Neutrophil (primary cell): ENCODE results near the gene CCBE1.

Experiments
- H3K27ac ChIP-seq: fragments of 200-600 bp; sonication (generic); 2 replicates; pipeline ENCODE4 v1.5.1; 2016; ENCODE audit warnings: mild to moderate bottlenecking, moderate library complexity
- H3K27me3 ChIP-seq: fragments of 200-600 bp; sonication (generic); 2 replicates; pipeline ENCODE4 v1.6.0; 2016; ENCODE audit warnings: mild to moderate bottlenecking
- H3K36me3 ChIP-seq: fragments of 200-600 bp; sonication (generic); 2 replicates; pipeline ENCODE4 v1.5.1; 2017
- H3K4me1 ChIP-seq, 2 experiments: fragments of 200-600 bp in 1 of 2; sonication (generic) in 1 of 2; 1 replicate in 1 of 2; 2 replicates in 1 of 2; pipeline versions ENCODE4 v1.5.1 to v1.6.1; 2013 to 2016; ENCODE audit warnings: low read depth in 1 of 2, low read length in 1 of 2, mild to moderate bottlenecking in 1 of 2, moderate library complexity in 1 of 2; ENCODE audit not compliant: control insufficient read depth in 1 of 2, insufficient read depth in 1 of 2
- H3K4me3 ChIP-seq, 2 experiments: fragments of 200-600 bp in 1 of 2; sonication (generic) in 1 of 2; 1 replicate in 1 of 2; 2 replicates in 1 of 2; pipeline ENCODE4 v1.5.1; 2013 to 2016; ENCODE audit warnings: low read depth in 1 of 2, low read length in 1 of 2, mild to moderate bottlenecking in 1 of 2, moderate library complexity in 1 of 2
- H3K9me3 ChIP-seq: fragments of 200-600 bp; sonication (generic); 2 replicates; pipeline ENCODE4 v1.5.1; 2016
- TF ChIP-seq, protein P1 (sequence below): fragments of 200-600 bp; sonication (generic); IDR thresholded peaks from 2 replicates; pipeline ENCODE4 v1.5.1; 2016; ENCODE audit warnings: antibody characterized with exemption

CCBE1 gene

DNA sequence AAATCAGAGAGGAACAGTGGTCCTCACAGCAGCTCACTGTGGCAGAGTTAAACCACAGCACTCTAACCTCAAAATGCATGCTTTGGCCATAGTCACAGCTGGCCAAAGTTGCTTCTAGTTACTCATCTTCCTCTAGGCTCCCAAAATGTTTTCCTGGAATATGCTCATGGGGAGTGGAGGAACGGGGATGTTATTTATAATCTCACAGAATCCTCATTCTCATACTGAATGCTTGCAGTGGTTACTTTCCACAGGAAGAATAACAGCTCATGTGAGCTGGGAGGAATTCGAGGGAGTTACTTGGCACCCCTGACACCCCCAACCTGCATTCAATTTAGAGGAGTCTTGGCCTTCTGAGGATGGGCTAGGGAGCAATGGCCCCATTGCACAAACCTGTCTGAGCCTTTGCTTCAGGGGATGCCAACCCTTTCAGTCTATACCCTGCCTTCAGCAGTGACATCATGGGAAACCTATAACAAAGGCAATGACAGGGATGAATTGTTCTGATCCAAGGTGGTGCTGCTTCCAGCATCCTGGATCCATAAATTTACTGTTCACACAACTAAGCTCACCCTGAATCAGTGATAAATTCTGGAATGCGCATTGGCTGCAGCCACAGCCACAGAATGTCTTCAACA lies 22.4 kb upstream of the CCBE1 start:
- Histone ChIP-seq H3K4me1 (no peaks in the 10 kb centered on the region), H3K27ac (no peak overlapping the region), H3K27me3 (peaks cover 9% of the 10 kb centered on the region), H3K9me3 (no peaks in the 10 kb centered on the region), H3K4me3 (no peak overlapping the region), H3K36me3 (no peaks in the 10 kb centered on the region)
- TF ChIP-seq, protein P1, sequence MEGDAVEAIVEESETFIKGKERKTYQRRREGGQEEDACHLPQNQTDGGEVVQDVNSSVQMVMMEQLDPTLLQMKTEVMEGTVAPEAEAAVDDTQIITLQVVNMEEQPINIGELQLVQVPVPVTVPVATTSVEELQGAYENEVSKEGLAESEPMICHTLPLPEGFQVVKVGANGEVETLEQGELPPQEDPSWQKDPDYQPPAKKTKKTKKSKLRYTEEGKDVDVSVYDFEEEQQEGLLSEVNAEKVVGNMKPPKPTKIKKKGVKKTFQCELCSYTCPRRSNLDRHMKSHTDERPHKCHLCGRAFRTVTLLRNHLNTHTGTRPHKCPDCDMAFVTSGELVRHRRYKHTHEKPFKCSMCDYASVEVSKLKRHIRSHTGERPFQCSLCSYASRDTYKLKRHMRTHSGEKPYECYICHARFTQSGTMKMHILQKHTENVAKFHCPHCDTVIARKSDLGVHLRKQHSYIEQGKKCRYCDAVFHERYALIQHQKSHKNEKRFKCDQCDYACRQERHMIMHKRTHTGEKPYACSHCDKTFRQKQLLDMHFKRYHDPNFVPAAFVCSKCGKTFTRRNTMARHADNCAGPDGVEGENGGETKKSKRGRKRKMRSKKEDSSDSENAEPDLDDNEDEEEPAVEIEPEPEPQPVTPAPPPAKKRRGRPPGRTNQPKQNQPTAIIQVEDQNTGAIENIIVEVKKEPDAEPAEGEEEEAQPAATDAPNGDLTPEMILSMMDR, result no peak

- TF ChIP-seq, protein P1, result no peak
- Histone ChIP-seq H3K4me1 (no peaks in the 10 kb centered on the region), H3K4me3 (no peak overlapping the region), H3K36me3 (no peaks in the 10 kb centered on the region), H3K27ac (no peak overlapping the region), H3K27me3 (peaks cover 9% of the 10 kb centered on the region), H3K9me3 (no peaks in the 10 kb centered on the region)
These were observed 21.4 kb upstream of the CCBE1 start for GRCh38 chr18:59718464-59719157.

DNA sequence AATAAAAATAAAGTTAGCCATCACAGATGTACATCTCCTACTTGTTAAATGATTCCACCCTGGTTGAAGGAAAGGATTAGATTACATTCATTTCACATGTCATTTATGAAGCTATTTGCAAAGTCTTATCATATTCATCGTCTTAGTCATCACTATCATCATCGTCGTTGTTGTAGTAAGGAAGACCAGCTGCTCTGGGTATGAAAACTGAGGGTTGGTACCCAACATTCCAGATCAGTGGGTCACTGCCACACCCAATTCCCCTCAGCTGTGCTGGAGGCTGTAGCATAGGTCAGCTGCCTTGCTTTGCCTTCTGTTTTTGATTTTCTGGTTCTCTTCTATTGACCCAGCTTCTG lies 20.9 kb upstream of the CCBE1 start:
- H3K9me3 ChIP-seq, result no peaks in the 10 kb centered on the region
- no peaks in the 10 kb centered on the region for H3K4me1 ChIP-seq
- TF ChIP-seq, protein P1, result no peak
- H3K4me3 ChIP-seq, result no peak overlapping the region
- H3K27ac ChIP-seq, result no peak overlapping the region
- H3K27me3 ChIP-seq, result peaks cover 9% of the 10 kb centered on the region
- no peaks in the 10 kb centered on the region for H3K36me3 ChIP-seq

GRCh38 chr18:59717291-59717690 lies 20.1 kb upstream of the CCBE1 start:
- no peak overlapping the region for H3K27ac ChIP-seq
- H3K4me1 ChIP-seq, result no peaks in the 10 kb centered on the region

GRCh38 chr18:59715966-59716369 lies 18.7 kb upstream of the CCBE1 start:
- Histone ChIP-seq H3K36me3 (no peaks in the 10 kb centered on the region), H3K27ac (no peak overlapping the region), H3K4me3 (no peak overlapping the region), H3K4me1 (no peaks in the 10 kb centered on the region), H3K9me3 (no peaks in the 10 kb centered on the region), H3K27me3 (peaks cover under 1% of the 10 kb centered on the region)
- TF ChIP-seq, protein P1, result no peak

More at GRCh38 chr18:59717291-59717690, 20.1 kb upstream of the CCBE1 start:
- TF ChIP-seq, protein P1, result no peak
- H3K27me3 ChIP-seq, result peaks cover 6% of the 10 kb centered on the region
- no peaks in the 10 kb centered on the region for H3K9me3 ChIP-seq
- H3K4me3 ChIP-seq, result no peak overlapping the region
- H3K36me3 ChIP-seq, result no peaks in the 10 kb centered on the region
